ENCODE measurements around the gene SFT2D1.

DNA sequence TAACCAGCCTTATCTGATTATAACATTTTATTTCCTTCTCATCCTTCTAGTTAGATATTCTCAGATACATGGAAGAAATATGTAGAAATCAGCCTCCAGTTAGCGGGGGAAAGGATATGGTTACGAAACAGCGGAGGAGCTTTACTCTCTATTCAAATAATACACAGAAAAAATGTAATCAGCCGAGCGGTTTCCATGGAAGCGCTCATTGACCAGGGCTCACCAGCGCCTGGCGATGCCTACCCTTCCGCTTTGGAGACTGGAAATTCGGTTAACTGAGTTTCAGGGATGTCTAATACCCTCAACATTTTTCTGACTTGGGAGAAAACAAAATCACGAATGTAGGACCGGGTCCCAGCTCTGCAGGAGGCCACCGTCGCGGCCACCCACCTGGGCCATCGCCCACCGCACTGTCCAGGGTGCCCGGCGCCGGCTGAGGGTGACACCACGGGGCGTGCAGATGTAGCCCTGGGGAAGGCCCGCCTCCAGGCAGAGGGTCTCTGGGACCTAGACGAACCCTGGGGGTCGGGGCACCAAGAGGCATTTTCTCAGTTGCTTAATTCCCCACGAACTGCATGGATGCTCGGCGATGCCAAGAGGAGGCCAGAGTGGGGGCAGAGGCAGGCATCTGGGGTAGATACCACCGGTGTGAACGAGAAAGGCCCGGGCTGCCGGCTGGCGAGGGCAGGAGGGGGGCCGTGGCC lies 35.8 kb downstream of the SFT2D1 start:
- TF ChIP-seq CEBPB (IDR thresholded peaks at IDR 0.05; ENCODE audit: low read depth, low read length) (no peak), MAZ (IDR thresholded peaks at IDR 0.05; ENCODE audit: borderline replicate concordance, low read depth, low read length) (no peak), BHLHE40 (IDR thresholded peaks at IDR 0.05; ENCODE audit: low read depth, low read length) (no peak)
